Osteocyte (in vitro differentiated cells): ENCODE data around the gene FAR1. TPM values are rescaled to one million over a fixed set of nuclear protein-coding genes. Genes with fewer than 3 reads are reported as not detected.

Experiments
- DNase-seq: peaks from one replicate; pipeline ENCODE4 v3.0.0; 2021; ENCODE audit warnings: mixed read lengths; ENCODE audit not compliant: unreplicated experiment; ENCODE audit errors: extremely low spot score
- H3K27ac Mint-ChIP-seq: one replicate; pipeline ENCODE4 v1.8.0; 2021; ENCODE audit warnings: mild to moderate bottlenecking, mixed read lengths; ENCODE audit not compliant: unreplicated experiment
- H3K27me3 Mint-ChIP-seq: one replicate; pipeline ENCODE4 v1.8.0; 2021; ENCODE audit warnings: mixed read lengths; ENCODE audit not compliant: unreplicated experiment
- H3K36me3 Mint-ChIP-seq: one replicate; pipeline ENCODE4 v1.8.0; 2021; ENCODE audit warnings: mixed read lengths; ENCODE audit not compliant: unreplicated experiment
- H3K4me1 Mint-ChIP-seq: one replicate; pipeline ENCODE4 v1.8.0; 2021; ENCODE audit warnings: mixed read lengths; ENCODE audit not compliant: unreplicated experiment
- H3K4me3 Mint-ChIP-seq: one replicate; pipeline ENCODE4 v1.8.0; 2021; ENCODE audit warnings: mild to moderate bottlenecking, moderate library complexity, mixed read lengths; ENCODE audit not compliant: unreplicated experiment
- H3K9me3 Mint-ChIP-seq: one replicate; pipeline ENCODE4 v1.8.0; 2021; ENCODE audit warnings: mixed read lengths; ENCODE audit not compliant: unreplicated experiment
- CTCF ChIP-seq: fragments of 200-600 bp; sonication (generic); IDR thresholded peaks from 2 replicates; pipeline ENCODE4 v1.5.0; 2021; ENCODE audit warnings: antibody characterized with exemption, mild to moderate bottlenecking, moderate library complexity
- total RNA-seq: library from RNA; stranded (reverse); gene quantifications from 2 replicates; pipeline ENCODE4 v1.2.1, GENCODE V29; 2021

The FAR1 gene
- total RNA-seq, 1 donor from 2014 or later, result 50.8 TPM

GRCh38 chr11:13698132-13698531 lies 29.7 kb downstream of the FAR1 start:
- Mint-ChIP-seq H3K4me1 (peaks cover 6% of the 10 kb centered on the region), H3K27ac (no peak overlapping the region), H3K36me3 (peaks cover 31% of the 10 kb centered on the region), H3K27me3 (no peaks in the 10 kb centered on the region), H3K4me3 (no peak overlapping the region), H3K9me3 (no peaks in the 10 kb centered on the region)
- DNase-seq, result no peak
- no peak for TF ChIP-seq CTCF

GRCh38 chr11:13699041-13699440 lies 30.6 kb downstream of the FAR1 start:
- no peak for TF ChIP-seq CTCF
- no peak for DNase-seq
- peaks cover 36% of the 10 kb centered on the region for H3K36me3 Mint-ChIP-seq
- no peaks in the 10 kb centered on the region for H3K9me3 Mint-ChIP-seq
- no peaks in the 10 kb centered on the region for H3K27me3 Mint-ChIP-seq
- no peaks in the 10 kb centered on the region for H3K4me1 Mint-ChIP-seq
- no peak overlapping the region for H3K27ac Mint-ChIP-seq
- H3K4me3 Mint-ChIP-seq, result no peak overlapping the region

GRCh38 chr11:13699870-13700269 lies 31.4 kb downstream of the FAR1 start:
- DNase-seq, result no peak
- no peak overlapping the region for H3K4me3 Mint-ChIP-seq
- H3K4me1 Mint-ChIP-seq, result no peaks in the 10 kb centered on the region
- no peak for TF ChIP-seq CTCF
- no peak overlapping the region for H3K27ac Mint-ChIP-seq
- peaks cover 37% of the 10 kb centered on the region for H3K36me3 Mint-ChIP-seq
- no peaks in the 10 kb centered on the region for H3K27me3 Mint-ChIP-seq
- no peaks in the 10 kb centered on the region for H3K9me3 Mint-ChIP-seq

- no peak for DNase-seq
- no peak overlapping the region for H3K27ac Mint-ChIP-seq
- H3K36me3 Mint-ChIP-seq, result peaks cover 27% of the 10 kb centered on the region
- peaks cover 4% of the 10 kb centered on the region for H3K4me1 Mint-ChIP-seq
- no peak overlapping the region for H3K4me3 Mint-ChIP-seq
- no peak for TF ChIP-seq CTCF
- no peaks in the 10 kb centered on the region for H3K9me3 Mint-ChIP-seq
- H3K27me3 Mint-ChIP-seq, result no peaks in the 10 kb centered on the region
These were observed 33.0 kb downstream of the FAR1 start for GRCh38 chr11:13701506-13701905.

GRCh38 chr11:13702071-13702470 lies 33.6 kb downstream of the FAR1 start:
- H3K27me3 Mint-ChIP-seq, result no peaks in the 10 kb centered on the region
- H3K36me3 Mint-ChIP-seq, result peaks cover 27% of the 10 kb centered on the region
- peaks cover 4% of the 10 kb centered on the region for H3K4me1 Mint-ChIP-seq
- H3K4me3 Mint-ChIP-seq, result no peak overlapping the region
- no peak for DNase-seq
- H3K9me3 Mint-ChIP-seq, result no peaks in the 10 kb centered on the region
- no peak for TF ChIP-seq CTCF
- H3K27ac Mint-ChIP-seq, result no peak overlapping the region
